PC-3 (cell line): Measurements from ENCODE around the gene HRH1. TPM values are rescaled to one million over a fixed set of nuclear protein-coding genes. Genes with fewer than 3 reads are reported as not detected.

Source experiments
- ATAC-seq: fragments of 200-7000 bp; cut with Tn5 transposase; 2 replicates; pipeline ENCODE4 v1.9.1; 2020; ENCODE audit warnings: mild to moderate bottlenecking, moderate library complexity
- BruUV-seq: library from RNA; stranded (reverse); fragments of 400-500 nt; replicated peaks from 2 replicates; lab custom pipeline; 2021; lab: Mats Ljungman, UMichigan
- CTCF ChIA-PET: fragments of 300-600 bp; sonication (Branson Sonifier 250); formaldehyde crosslinking; loops from one replicate; lab custom pipeline; 2022; ENCODE audit warnings: antibody characterized with exemption; lab: Charles Lee
- POLR2A ChIA-PET: fragments of 300-600 bp; sonication (Branson Sonifier 250); formaldehyde crosslinking; loops from one replicate; lab custom pipeline; 2022; ENCODE audit warnings: antibody characterized with exemption; ENCODE audit not compliant: unreplicated experiment; lab: Charles Lee
- DNase-seq: peaks from one replicate; pipeline ENCODE4 v3.0.0-alpha.2; 2015
- H2AFZ ChIP-seq: fragments of 300-600 bp; sonication (generic); 2 replicates; pipeline ENCODE4 v1.6.0; 2016; ENCODE audit warnings: antibody characterized with exemption, low read length
- H3F3A ChIP-seq: fragments of 300-600 bp; sonication (generic); one replicate; pipeline ENCODE4 v1.6.0; 2017; ENCODE audit warnings: antibody characterized with exemption, low read length, control low read depth, mild to moderate bottlenecking; ENCODE audit not compliant: unreplicated experiment
- H3K27ac ChIP-seq: fragments of 300-600 bp; sonication (generic); 2 replicates; pipeline ENCODE4 v1.5.1; 2016; ENCODE audit warnings: mild to moderate bottlenecking, low read length
- H3K27me3 ChIP-seq: fragments of 300-600 bp; sonication (generic); 2 replicates; pipeline ENCODE4 v1.6.1; 2016; ENCODE audit warnings: low read length, mixed read lengths
- H3K36me3 ChIP-seq: fragments of 300-600 bp; sonication (generic); 2 replicates; pipeline ENCODE4 v1.6.1; 2016; ENCODE audit warnings: low read depth, mixed run types, low read length, mixed read lengths
- H3K4me1 ChIP-seq: fragments of 300-600 bp; sonication (generic); 2 replicates; pipeline ENCODE4 v1.5.1; 2016; ENCODE audit warnings: low read length; ENCODE audit not compliant: insufficient read depth
- H3K4me2 ChIP-seq: fragments of 300-600 bp; sonication (generic); 2 replicates; pipeline ENCODE4 v1.6.0; 2016; ENCODE audit warnings: low read length
- H3K4me3 ChIP-seq: fragments of 300-600 bp; sonication (generic); 2 replicates; pipeline ENCODE4 v1.5.1; 2016; ENCODE audit warnings: mild to moderate bottlenecking, low read length, mixed read lengths
- H3K79me2 ChIP-seq: fragments of 300-600 bp; sonication (generic); 2 replicates; pipeline ENCODE4 v1.6.1; 2017; ENCODE audit warnings: low read length, mixed read lengths
- H3K9ac ChIP-seq: fragments of 300-600 bp; sonication (generic); 2 replicates; pipeline ENCODE4 v1.6.0; 2016; ENCODE audit warnings: mild to moderate bottlenecking, low read length
- H3K9me2 ChIP-seq: fragments of 300-600 bp; sonication (generic); replicated peaks from 2 replicates; pipeline ENCODE4 v1.6.1; 2016; ENCODE audit warnings: mixed run types, low read length, mixed read lengths
- H3K9me3 ChIP-seq: fragments of 300-600 bp; sonication (generic); 2 replicates; pipeline ENCODE4 v1.6.1; 2016; ENCODE audit warnings: low read length, mixed read lengths
- H4K20me1 ChIP-seq: fragments of 300-600 bp; sonication (generic); 2 replicates; pipeline ENCODE4 v1.6.1; 2016; ENCODE audit warnings: low read length, mixed read lengths
- CTCF ChIP-seq: fragments of 300-600 bp; sonication (generic); conservative IDR thresholded peaks from 2 replicates; pipeline ENCODE4 v1.5.1; 2017; ENCODE audit warnings: antibody characterized with exemption, low read depth, mild to moderate bottlenecking, low read length
- EZH2 ChIP-seq: fragments of 300-600 bp; sonication (generic); IDR thresholded peaks from one replicate; pipeline ENCODE4 v1.6.1; 2017; ENCODE audit warnings: antibody characterized with exemption, mild to moderate bottlenecking, low read length; ENCODE audit not compliant: unreplicated experiment
- EZH2phosphoT487 ChIP-seq: fragments of 300-600 bp; sonication (generic); IDR thresholded peaks from 2 replicates; pipeline ENCODE4 v1.6.1; 2018; ENCODE audit warnings: mild to moderate bottlenecking, antibody characterized with exemption, low read length, borderline replicate concordance
- intact Hi-C: fragments of 100-400 bp; cut with micrococcal nuclease; formaldehyde crosslinking; loops from 2 replicates; pipeline ENCODE4 v1.9.0; 2023
- total RNA-seq: library from RNA; depleted of rRNA; stranded (reverse); fragments of >200 nt; gene quantifications from 2 replicates; pipeline ENCODE4 v1.2.3, GENCODE V29; 2014

HRH1 gene
- total RNA-seq, 1 experiment from 2014 or later, result 5.9 TPM

GRCh38 chr3:11146773-11147660 lies 7.3 kb upstream of the HRH1 start:
- no peak overlapping the region for H2AFZ ChIP-seq
- peak overlapping the region; percentile 64 for H3K4me2 ChIP-seq
- POLR2A ChIA-PET, result interaction anchor here (0.6 to 0.7 kb wide), 2 partner anchors 132 to 573 kb away, joined by 4 to 8 read pairs; no protein-coding TSS in a partner anchor
- no peaks in the 10 kb centered on the region for H3K79me2 ChIP-seq
- TF ChIP-seq CTCF (no peak), EZH2phosphoT487 (no peak), EZH2 (no peak)
- H3K9me2 ChIP-seq, result no peaks in the 10 kb centered on the region
- CTCF ChIA-PET, result no interaction called here
- DNase-seq (peak; percentile 68), ATAC-seq (peak; percentile 57)
- BruUV-seq, result no TSS peak
- no peaks in the 10 kb centered on the region for H3F3A ChIP-seq
- peak overlapping the region; percentile 90 for H3K27ac ChIP-seq
- peak overlapping the region; percentile 58 for H3K9ac ChIP-seq
- intact Hi-C loops, result loop anchor here (1.0 to 5.0 kb wide), 3 partner anchors 10 to 140 kb away; no protein-coding TSS in a partner anchor
- H4K20me1 ChIP-seq, result no peaks in the 10 kb centered on the region
- no peak overlapping the region for H3K4me3 ChIP-seq
- peaks cover 28% of the 10 kb centered on the region for H3K4me1 ChIP-seq
- H3K27me3 ChIP-seq, result no peaks in the 10 kb centered on the region
- H3K36me3 ChIP-seq, result no peaks in the 10 kb centered on the region
- no peaks in the 10 kb centered on the region for H3K9me3 ChIP-seq

GRCh38 chr3:11150256-11150655 lies 4.0 kb upstream of the HRH1 start:
- H3K4me1 ChIP-seq, result peaks cover 31% of the 10 kb centered on the region
- ChIA-PET POLR2A (no interaction called here), CTCF (no interaction called here)
- H3K79me2 ChIP-seq, result no peaks in the 10 kb centered on the region
- H3K9ac ChIP-seq, result no peak overlapping the region
- H4K20me1 ChIP-seq, result no peaks in the 10 kb centered on the region
- no peaks in the 10 kb centered on the region for H3K27me3 ChIP-seq
- intact Hi-C loops, result no loop called here
- H3F3A ChIP-seq, result no peaks in the 10 kb centered on the region
- H3K9me3 ChIP-seq, result no peaks in the 10 kb centered on the region
- no peaks in the 10 kb centered on the region for H3K36me3 ChIP-seq
- no TSS peak for BruUV-seq
- no peaks in the 10 kb centered on the region for H3K9me2 ChIP-seq
- no peak overlapping the region for H3K4me2 ChIP-seq
- no peak overlapping the region for H3K27ac ChIP-seq
- TF ChIP-seq CTCF (no peak), EZH2 (no peak), EZH2phosphoT487 (no peak)
- ATAC-seq (no peak), DNase-seq (no peak)
- H3K4me3 ChIP-seq, result no peak overlapping the region
- H2AFZ ChIP-seq, result no peak overlapping the region

GRCh38 chr3:11152301-11152700 lies 2.0 kb upstream of the HRH1 start:
- intact Hi-C loops, result no loop called here
- H3K4me2 ChIP-seq, result no peak overlapping the region
- H3K27me3 ChIP-seq, result no peaks in the 10 kb centered on the region
- H2AFZ ChIP-seq, result no peak overlapping the region
- ATAC-seq, result no peak
- no peaks in the 10 kb centered on the region for H3K36me3 ChIP-seq
- TF ChIP-seq CTCF (no peak), EZH2 (no peak), EZH2phosphoT487 (no peak)
- H3K4me3 ChIP-seq, result no peak overlapping the region
- no peaks in the 10 kb centered on the region for H4K20me1 ChIP-seq
- no peaks in the 10 kb centered on the region for H3K9me2 ChIP-seq
- no peak for DNase-seq
- no peaks in the 10 kb centered on the region for H3K79me2 ChIP-seq
- no peaks in the 10 kb centered on the region for H3K9me3 ChIP-seq
- peaks cover 16% of the 10 kb centered on the region for H3K4me1 ChIP-seq
- H3K9ac ChIP-seq, result no peak overlapping the region
- no TSS peak for BruUV-seq
- no peaks in the 10 kb centered on the region for H3F3A ChIP-seq
- no peak overlapping the region for H3K27ac ChIP-seq
- CTCF ChIA-PET, result no interaction called here
- POLR2A ChIA-PET, result interaction anchor here (0.6 kb wide), 1 partner anchor 16 kb away, joined by 3 read pairs; no protein-coding TSS in a partner anchor
